Stomach (tissue), 4 donors: Measurements from ENCODE around the gene MPHOSPH8.

Experiments
- POLR2A ChIP-seq, 4 donors: fragments of 450-650 bp; IDR thresholded peaks; one replicate each; pipeline ENCODE4 v1.6.1; 2016; ENCODE audit warnings: antibody characterized with exemption in 4 of 4, control low read depth in 2 of 4, mild to moderate bottlenecking in 1 of 4, moderate library complexity in 1 of 4
- POLR2AphosphoS5 ChIP-seq, 3 donors: sonication (generic); formaldehyde crosslinking; IDR thresholded peaks; one replicate each; pipeline ENCODE4 v1.6.1; 2016; ENCODE audit warnings: antibody characterized with exemption in 3 of 3

DNA sequence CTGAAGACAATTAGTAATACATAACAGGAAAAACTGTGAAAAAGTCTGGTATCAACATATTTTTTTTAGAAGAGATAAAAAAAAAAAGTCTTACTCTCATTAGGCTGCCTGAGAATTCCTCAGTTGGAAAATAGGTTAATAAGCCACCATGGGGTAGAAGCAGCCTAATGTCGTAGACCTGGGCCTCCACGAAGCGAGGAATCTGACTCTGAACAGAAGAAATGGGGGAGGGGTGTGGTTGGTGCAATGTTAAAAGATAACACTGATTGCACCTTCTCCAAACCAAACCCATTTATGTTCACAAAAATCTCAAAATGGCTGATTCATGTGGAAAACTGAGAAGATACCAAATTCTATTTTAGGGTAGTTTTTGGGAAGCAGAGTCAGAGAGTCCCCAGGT is 62.4 kb downstream of the MPHOSPH8 start:
- TF ChIP-seq POLR2A (IDR thresholded peaks at IDR 0.05) (no peak), POLR2AphosphoS5 (IDR thresholded peaks at IDR 0.05) (no peak)
